Measurements from ENCODE around the gene SLC9C2.
"Not testable (repeated sequence)": the region's sequence is repeated elsewhere in the genome, so short reads cannot be mapped to it uniquely, and the experiment has no call there.

The SLC9C2 gene

GRCh38 chr1:173520799-173521198 lies 82.1 kb downstream of the SLC9C2 start:
- TF ChIP-seq CTCF (IDR thresholded peaks at IDR 0.05) = no peak
- Histone ChIP-seq H3K4me3 (ENCODE audit: low read depth in 1 of 2, low read length in 1 of 2) (no peak overlapping the region), H3K36me3 (no peaks in the 10 kb centered on the region), H3K27me3 (no peaks in the 10 kb centered on the region), H3K9me3 (no peaks in the 10 kb centered on the region), H3K27ac (no peak overlapping the region), H3K4me1 (ENCODE audit: control insufficient read depth in 1 of 2, insufficient read depth in 1 of 2, low read depth in 1 of 2, low read length in 1 of 2) (no peaks in the 10 kb centered on the region)

- not testable (repeated sequence) for H3K27ac ChIP-seq; H3K9me3 ChIP-seq; H3K36me3 ChIP-seq; H3K27me3 ChIP-seq; H3K4me3 ChIP-seq (ENCODE audit: low read depth in 1 of 2, low read length in 1 of 2); H3K4me1 ChIP-seq (ENCODE audit: control insufficient read depth in 1 of 2, insufficient read depth in 1 of 2, low read depth in 1 of 2, low read length in 1 of 2)
Measured at GRCh38 chr1:173514503-173514902, 88.4 kb downstream of the SLC9C2 start.

- no peaks in the 10 kb centered on the region for H3K4me1 ChIP-seq (ENCODE audit: control insufficient read depth in 1 of 2, insufficient read depth in 1 of 2, low read depth in 1 of 2, low read length in 1 of 2)
- H3K36me3 ChIP-seq = no peaks in the 10 kb centered on the region
- TF ChIP-seq CTCF (IDR thresholded peaks at IDR 0.05) = no peak
- H3K9me3 ChIP-seq = no peaks in the 10 kb centered on the region
- H3K27me3 ChIP-seq = no peaks in the 10 kb centered on the region
- no peak overlapping the region for H3K27ac ChIP-seq
- no peak overlapping the region for H3K4me3 ChIP-seq (ENCODE audit: low read depth in 1 of 2, low read length in 1 of 2)
Measured at GRCh38 chr1:173509797-173510196, 93.1 kb downstream of the SLC9C2 start.

- Histone ChIP-seq H3K9me3 (no peaks in the 10 kb centered on the region), H3K27ac (no peak overlapping the region), H3K4me1 (ENCODE audit: control insufficient read depth in 1 of 2, insufficient read depth in 1 of 2, low read depth in 1 of 2, low read length in 1 of 2) (no peaks in the 10 kb centered on the region), H3K27me3 (no peaks in the 10 kb centered on the region), H3K4me3 (ENCODE audit: low read depth in 1 of 2, low read length in 1 of 2) (no peak overlapping the region), H3K36me3 (no peaks in the 10 kb centered on the region)
- no peak for TF ChIP-seq CTCF (IDR thresholded peaks at IDR 0.05)
Measured at GRCh38 chr1:173508541-173508940, 94.3 kb downstream of the SLC9C2 start.

- no peaks in the 10 kb centered on the region for H3K9me3 ChIP-seq
- no peaks in the 10 kb centered on the region for H3K4me1 ChIP-seq (ENCODE audit: control insufficient read depth in 1 of 2, insufficient read depth in 1 of 2, low read depth in 1 of 2, low read length in 1 of 2)
- TF ChIP-seq CTCF (IDR thresholded peaks at IDR 0.05) = no peak
- H3K27ac ChIP-seq = no peak overlapping the region
- no peaks in the 10 kb centered on the region for H3K27me3 ChIP-seq
- H3K36me3 ChIP-seq = no peaks in the 10 kb centered on the region
- H3K4me3 ChIP-seq (ENCODE audit: low read depth in 1 of 2, low read length in 1 of 2) = no peak overlapping the region
Measured at GRCh38 chr1:173507847-173508209, 95.0 kb downstream of the SLC9C2 start.

- Histone ChIP-seq H3K36me3 (no peaks in the 10 kb centered on the region), H3K27ac (no peak overlapping the region)
Measured at GRCh38 chr1:173507205-173507846, 95.5 kb downstream of the SLC9C2 start.

More at GRCh38 chr1:173507205-173507846, 95.5 kb downstream of the SLC9C2 start:
- no peaks in the 10 kb centered on the region for H3K27me3 ChIP-seq
- H3K4me1 ChIP-seq (ENCODE audit: control insufficient read depth in 1 of 2, insufficient read depth in 1 of 2, low read depth in 1 of 2, low read length in 1 of 2) = no peaks in the 10 kb centered on the region
- H3K4me3 ChIP-seq (ENCODE audit: low read depth in 1 of 2, low read length in 1 of 2) = no peak overlapping the region
- TF ChIP-seq CTCF (IDR thresholded peaks at IDR 0.05) = no peak
- H3K9me3 ChIP-seq = no peaks in the 10 kb centered on the region
